Neural crest cell (in vitro differentiated cells): ENCODE measurements around the gene CLDND1. TPM values are rescaled to one million over a fixed set of nuclear protein-coding genes. Genes with fewer than 3 reads are reported as not detected.

ENCODE experiments used
- DNase-seq: peaks from one replicate; pipeline ENCODE4 v3.0.0; 2021; ENCODE audit warnings: low read depth, mixed read lengths, low spot score
- H3K27ac Mint-ChIP-seq: one replicate; pipeline ENCODE4 v1.8.0; 2021; ENCODE audit warnings: mild to moderate bottlenecking, mixed read lengths; ENCODE audit not compliant: unreplicated experiment
- H3K27me3 Mint-ChIP-seq: 2 replicates; pipeline ENCODE4 v1.8.0; 2021; ENCODE audit warnings: low read depth, mild to moderate bottlenecking, mixed read lengths
- H3K36me3 Mint-ChIP-seq: 2 replicates; pipeline ENCODE4 v1.8.0; 2021; ENCODE audit warnings: low read depth, mild to moderate bottlenecking, mixed read lengths
- H3K4me1 Mint-ChIP-seq: 2 replicates; pipeline ENCODE4 v1.8.0; 2021; ENCODE audit warnings: mixed read lengths
- H3K4me3 Mint-ChIP-seq: one replicate; pipeline ENCODE4 v1.8.0; 2021; ENCODE audit warnings: mild to moderate bottlenecking, mixed read lengths
- H3K9me3 Mint-ChIP-seq: 2 replicates; pipeline ENCODE4 v1.8.0; 2021; ENCODE audit warnings: mixed read lengths
- total RNA-seq: library from RNA; stranded (reverse); gene quantifications from 2 replicates; pipeline ENCODE4 v1.2.1, GENCODE V29; 2021
- TF ChIP-seq, protein P1 (sequence below): fragments of 200-600 bp; sonication (generic); conservative IDR thresholded peaks from 2 replicates; pipeline ENCODE4 v1.5.0; 2021; ENCODE audit warnings: antibody characterized with exemption, mild to moderate bottlenecking

Gene CLDND1
- total RNA-seq, 1 donor from 2014 or later: 102 TPM

DNA sequence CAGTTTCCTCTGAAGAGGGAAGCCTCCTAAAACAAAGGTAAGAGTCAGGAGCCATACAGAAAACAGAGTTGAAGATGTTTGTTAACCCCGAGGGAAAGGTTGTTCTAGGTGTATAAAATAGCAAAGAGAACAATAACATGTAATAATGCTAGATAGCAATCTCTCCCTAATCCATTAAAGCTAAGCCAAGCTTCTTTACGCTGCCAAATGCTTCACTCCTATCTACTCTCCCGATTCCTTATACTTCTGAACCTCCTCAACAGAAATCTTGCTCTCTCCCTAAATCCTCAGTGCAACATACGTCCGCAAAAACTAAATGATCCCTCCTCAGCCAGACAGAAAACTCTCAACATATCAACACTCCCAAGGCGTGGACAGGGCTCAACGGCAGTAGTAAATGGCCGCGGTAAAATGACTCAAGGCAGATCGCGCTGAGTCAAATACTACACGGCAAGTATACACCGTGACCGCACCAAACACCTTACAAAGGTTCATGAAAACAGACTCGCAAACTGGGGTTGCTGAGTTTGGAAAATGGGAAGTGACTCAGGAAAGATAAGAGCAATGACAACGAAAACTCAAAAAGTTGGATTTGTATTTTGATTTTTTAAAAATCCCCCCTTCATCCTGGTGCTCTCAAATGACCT lies 682 bp downstream of the CLDND1 start:
- DNase-seq: peak; percentile 22
- Mint-ChIP-seq H3K4me1 (peaks cover 39% of the 10 kb centered on the region), H3K27ac (peak overlapping the region; percentile 64), H3K27me3 (no peaks in the 10 kb centered on the region), H3K9me3 (peaks cover 2% of the 10 kb centered on the region), H3K36me3 (peaks cover 9% of the 10 kb centered on the region), H3K4me3 (peak overlapping the region; percentile 90)
- TF ChIP-seq, protein P1, sequence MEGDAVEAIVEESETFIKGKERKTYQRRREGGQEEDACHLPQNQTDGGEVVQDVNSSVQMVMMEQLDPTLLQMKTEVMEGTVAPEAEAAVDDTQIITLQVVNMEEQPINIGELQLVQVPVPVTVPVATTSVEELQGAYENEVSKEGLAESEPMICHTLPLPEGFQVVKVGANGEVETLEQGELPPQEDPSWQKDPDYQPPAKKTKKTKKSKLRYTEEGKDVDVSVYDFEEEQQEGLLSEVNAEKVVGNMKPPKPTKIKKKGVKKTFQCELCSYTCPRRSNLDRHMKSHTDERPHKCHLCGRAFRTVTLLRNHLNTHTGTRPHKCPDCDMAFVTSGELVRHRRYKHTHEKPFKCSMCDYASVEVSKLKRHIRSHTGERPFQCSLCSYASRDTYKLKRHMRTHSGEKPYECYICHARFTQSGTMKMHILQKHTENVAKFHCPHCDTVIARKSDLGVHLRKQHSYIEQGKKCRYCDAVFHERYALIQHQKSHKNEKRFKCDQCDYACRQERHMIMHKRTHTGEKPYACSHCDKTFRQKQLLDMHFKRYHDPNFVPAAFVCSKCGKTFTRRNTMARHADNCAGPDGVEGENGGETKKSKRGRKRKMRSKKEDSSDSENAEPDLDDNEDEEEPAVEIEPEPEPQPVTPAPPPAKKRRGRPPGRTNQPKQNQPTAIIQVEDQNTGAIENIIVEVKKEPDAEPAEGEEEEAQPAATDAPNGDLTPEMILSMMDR: no peak

DNA sequence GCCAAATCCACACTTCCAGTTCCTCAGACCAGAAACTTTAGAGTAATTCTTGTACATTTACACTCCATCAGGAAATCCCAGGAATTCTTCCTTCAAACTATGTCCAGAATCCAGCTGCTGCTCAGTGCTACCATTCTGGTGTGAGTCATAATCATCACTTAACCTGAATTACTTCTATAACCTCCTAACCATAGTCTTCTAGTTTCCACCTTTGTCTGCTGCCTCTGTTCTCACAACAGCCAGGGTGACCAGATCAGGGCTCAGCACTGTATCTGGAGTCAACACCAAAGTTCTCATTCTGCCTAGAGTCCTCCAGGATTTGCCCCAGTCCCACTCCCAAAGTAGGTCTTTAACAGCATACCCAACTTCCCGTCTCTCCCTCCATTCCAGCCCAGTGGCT lies 3.4 kb downstream of the CLDND1 start:
- Mint-ChIP-seq H3K9me3 (peaks cover 2% of the 10 kb centered on the region), H3K27ac (no peak overlapping the region), H3K27me3 (no peaks in the 10 kb centered on the region), H3K36me3 (peaks cover 9% of the 10 kb centered on the region), H3K4me3 (peak overlapping the region; percentile 33), H3K4me1 (peaks cover 39% of the 10 kb centered on the region)
- no peak for DNase-seq
- TF ChIP-seq, protein P1: no peak

DNA sequence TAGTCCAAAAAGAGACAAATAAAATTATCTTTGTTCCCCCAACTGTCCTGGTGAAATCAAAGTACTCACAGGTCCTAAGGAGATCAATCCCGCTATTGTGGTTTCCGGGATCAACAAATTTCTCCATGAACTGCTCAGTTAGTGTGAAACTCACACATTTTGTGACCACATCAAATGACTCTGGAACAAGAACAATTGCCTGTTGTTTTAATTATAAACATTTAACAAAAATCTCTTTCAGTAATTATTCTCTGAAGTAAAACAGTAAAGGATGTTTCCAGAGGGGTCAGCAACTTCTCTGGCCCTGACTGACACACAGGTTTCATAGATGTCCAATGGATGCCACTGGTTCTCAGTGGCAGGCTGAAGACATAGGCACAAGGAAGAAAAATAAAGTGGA lies 3.9 kb downstream of the CLDND1 start:
- Mint-ChIP-seq H3K4me1 (peaks cover 39% of the 10 kb centered on the region), H3K27ac (no peak overlapping the region), H3K27me3 (no peaks in the 10 kb centered on the region), H3K36me3 (peaks cover 9% of the 10 kb centered on the region), H3K9me3 (peaks cover 2% of the 10 kb centered on the region), H3K4me3 (peak overlapping the region; percentile 27)
- TF ChIP-seq, protein P1: no peak
- no peak for DNase-seq

DNA sequence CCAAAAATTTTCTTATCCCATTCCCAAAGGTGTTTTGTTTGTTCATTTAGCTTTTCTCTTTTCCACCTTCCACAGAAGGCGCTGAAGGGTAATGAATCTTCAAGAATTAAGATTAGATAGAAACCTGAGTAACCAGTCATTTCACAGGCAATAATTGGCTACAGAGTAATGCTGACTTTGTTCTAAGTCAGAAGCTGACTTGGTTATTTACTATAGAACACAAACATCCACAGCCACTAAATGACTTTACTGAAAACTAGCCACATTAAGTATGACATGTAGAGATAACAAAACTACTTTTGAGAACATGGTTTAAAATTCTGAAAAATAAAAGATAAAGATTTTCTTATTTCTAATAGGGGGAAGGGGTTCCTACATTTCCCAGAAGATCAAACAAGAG lies 7.8 kb downstream of the CLDND1 start:
- Mint-ChIP-seq H3K4me1 (peaks cover 11% of the 10 kb centered on the region), H3K4me3 (no peak overlapping the region), H3K27me3 (no peaks in the 10 kb centered on the region), H3K36me3 (peaks cover 9% of the 10 kb centered on the region), H3K9me3 (no peaks in the 10 kb centered on the region), H3K27ac (no peak overlapping the region)
- TF ChIP-seq, protein P1: no peak
- no peak for DNase-seq

DNA sequence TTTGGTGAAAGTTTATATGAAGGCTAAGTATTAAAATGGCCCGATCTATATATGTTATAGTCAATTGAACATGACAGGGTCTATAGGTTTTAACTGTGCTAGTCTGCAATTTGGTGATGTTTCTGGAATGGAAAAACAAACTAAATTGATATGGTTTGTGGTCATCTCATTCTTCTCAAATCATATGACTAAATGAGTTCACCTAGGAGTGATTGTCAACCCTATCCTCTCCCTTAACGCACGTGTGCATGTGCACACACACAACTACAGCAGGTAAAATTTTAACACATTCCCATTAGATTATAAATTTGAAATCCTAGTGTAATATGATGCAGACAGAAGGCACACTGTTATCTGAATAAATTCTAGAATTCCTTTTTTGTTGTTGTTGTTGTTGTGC lies 9.0 kb downstream of the CLDND1 start:
- no peak overlapping the region for H3K4me3 Mint-ChIP-seq

More for the DNA sequence above, 9.0 kb downstream of the CLDND1 start:
- Mint-ChIP-seq H3K9me3 (no peaks in the 10 kb centered on the region), H3K27ac (no peak overlapping the region), H3K27me3 (no peaks in the 10 kb centered on the region), H3K36me3 (peaks cover 2% of the 10 kb centered on the region), H3K4me1 (no peaks in the 10 kb centered on the region)
- no peak for DNase-seq
- TF ChIP-seq, protein P1: no peak
